ENCODE data around the gene TMEM128. TPM values are rescaled to one million over a fixed set of nuclear protein-coding genes. Genes with fewer than 3 reads are reported as not detected.
"Not testable (repeated sequence)": the region's sequence is repeated elsewhere in the genome, so short reads cannot be mapped to it uniquely, and the experiment has no call there.

TMEM128 gene
- total RNA-seq, 1 donor from 2014 or later, result 15.2 TPM

DNA sequence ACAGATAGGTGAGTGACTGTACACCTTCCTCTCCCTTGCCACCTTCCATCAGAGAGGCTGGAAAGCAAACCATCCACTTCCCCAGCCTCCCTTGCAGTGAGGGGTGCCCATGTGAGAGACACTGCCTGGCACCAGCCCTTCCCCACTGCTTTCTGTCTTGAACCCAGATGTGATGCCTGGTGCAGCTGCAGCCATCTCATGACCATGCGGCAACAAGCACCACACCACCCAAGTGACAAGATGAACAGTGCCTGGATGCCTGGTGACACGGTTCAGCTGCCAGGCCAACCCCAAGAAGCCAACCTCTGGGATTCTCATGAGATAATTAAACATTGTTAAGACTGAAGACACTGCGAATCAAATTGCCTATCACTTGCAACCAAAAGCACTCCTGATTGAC, 52.7 kb downstream of the TMEM128 start:
- Histone ChIP-seq H3K27me3 (no peaks in the 10 kb centered on the region), H3K27ac (no peak overlapping the region), H3K36me3 (no peaks in the 10 kb centered on the region), H3K4me1 (no peaks in the 10 kb centered on the region), H3K9me3 (no peaks in the 10 kb centered on the region), H3K4me3 (no peak overlapping the region)
- intact Hi-C loops (cut with DNase I), result no loop called here
- TF ChIP-seq POLR2AphosphoS5 (IDR thresholded peaks at IDR 0.05; ENCODE audit: insufficient read depth in 1 of 2, low read depth in 1 of 2), result no peak
- TF ChIP-seq, protein P1, sequence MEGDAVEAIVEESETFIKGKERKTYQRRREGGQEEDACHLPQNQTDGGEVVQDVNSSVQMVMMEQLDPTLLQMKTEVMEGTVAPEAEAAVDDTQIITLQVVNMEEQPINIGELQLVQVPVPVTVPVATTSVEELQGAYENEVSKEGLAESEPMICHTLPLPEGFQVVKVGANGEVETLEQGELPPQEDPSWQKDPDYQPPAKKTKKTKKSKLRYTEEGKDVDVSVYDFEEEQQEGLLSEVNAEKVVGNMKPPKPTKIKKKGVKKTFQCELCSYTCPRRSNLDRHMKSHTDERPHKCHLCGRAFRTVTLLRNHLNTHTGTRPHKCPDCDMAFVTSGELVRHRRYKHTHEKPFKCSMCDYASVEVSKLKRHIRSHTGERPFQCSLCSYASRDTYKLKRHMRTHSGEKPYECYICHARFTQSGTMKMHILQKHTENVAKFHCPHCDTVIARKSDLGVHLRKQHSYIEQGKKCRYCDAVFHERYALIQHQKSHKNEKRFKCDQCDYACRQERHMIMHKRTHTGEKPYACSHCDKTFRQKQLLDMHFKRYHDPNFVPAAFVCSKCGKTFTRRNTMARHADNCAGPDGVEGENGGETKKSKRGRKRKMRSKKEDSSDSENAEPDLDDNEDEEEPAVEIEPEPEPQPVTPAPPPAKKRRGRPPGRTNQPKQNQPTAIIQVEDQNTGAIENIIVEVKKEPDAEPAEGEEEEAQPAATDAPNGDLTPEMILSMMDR (IDR thresholded peaks at IDR 0.05), result no peak
- no peak for TF ChIP-seq POLR2A (IDR thresholded peaks at IDR 0.05)
- no peak for DNase-seq (ENCODE audit: extremely low spot score in 2 of 2)

DNA sequence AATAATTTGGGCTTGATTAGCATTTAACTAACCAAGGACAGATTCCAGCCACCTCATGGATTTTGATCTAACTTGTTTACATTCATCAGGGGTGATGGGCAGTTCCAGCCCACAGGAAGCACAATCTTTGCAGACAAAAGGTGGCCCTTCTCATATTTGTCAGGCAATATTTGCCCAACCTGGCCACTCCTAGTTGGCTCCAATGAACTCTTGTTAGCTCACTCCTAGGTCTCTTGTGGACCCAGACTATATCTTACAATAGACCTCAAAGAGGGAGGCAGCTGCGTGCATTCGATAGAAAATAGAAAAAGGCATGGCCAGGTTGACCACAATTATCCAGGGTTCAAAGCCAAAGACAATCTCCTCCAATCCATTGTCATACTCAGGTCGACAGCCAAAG, 59.5 kb downstream of the TMEM128 start:
- intact Hi-C loops (cut with DNase I), result not testable (repeated sequence)

More for the DNA sequence above, 59.5 kb downstream of the TMEM128 start:
- H3K9me3 ChIP-seq; H3K36me3 ChIP-seq; H3K27me3 ChIP-seq; H3K4me3 ChIP-seq; H3K27ac ChIP-seq; H3K4me1 ChIP-seq; DNase-seq (ENCODE audit: extremely low spot score in 2 of 2): not testable (repeated sequence)

Other genes starting within 250 kb of the TMEM128 start
- gene OTOP1, start 21.3 kb downstream of the TMEM128 start, total RNA-seq, result not detected
- 6.4 TPM for gene LYAR, start 41.9 kb upstream of the TMEM128 start, total RNA-seq
- 5.4 TPM for gene ZBTB49, start 42.0 kb upstream of the TMEM128 start, total RNA-seq
- gene NSG1, start 138.9 kb upstream of the TMEM128 start, total RNA-seq, result 32.9 TPM